DND-41 (cell line): Measurements from ENCODE around the gene EPB41L4A.

ENCODE experiments used
- ATAC-seq: fragments of 200-7000 bp; cut with Tn5 transposase; 3 replicates; pipeline ENCODE4 v1.9.1; 2021; ENCODE audit warnings: low read depth; ENCODE audit not compliant: insufficient read depth
- DNase-seq: peaks from one replicate; pipeline ENCODE4 v3.0.0-alpha.2; 2020
- H2AFZ ChIP-seq: 2 replicates; pipeline ENCODE4 v1.6.0; 2012; ENCODE audit warnings: low read depth, low read length
- H3K27ac ChIP-seq: 2 replicates; pipeline ENCODE4 v1.5.1; 2012; ENCODE audit warnings: low read length, inconsistent platforms
- H3K27me3 ChIP-seq: fragments of 200-600 bp; sonication (generic); 2 replicates; pipeline ENCODE4 v1.6.0; 2012; ENCODE audit warnings: low read length, mild to moderate bottlenecking, inconsistent platforms; ENCODE audit not compliant: insufficient read depth, poor library complexity
- H3K36me3 ChIP-seq: 2 replicates; pipeline ENCODE4 v1.5.1; 2012; ENCODE audit warnings: low read length, inconsistent platforms; ENCODE audit not compliant: insufficient read depth
- H3K4me1 ChIP-seq: 2 replicates; pipeline ENCODE4 v1.5.1; 2012; ENCODE audit warnings: mild to moderate bottlenecking, low read length; ENCODE audit not compliant: insufficient read depth
- H3K4me2 ChIP-seq: 2 replicates; pipeline ENCODE4 v1.6.0; 2012; ENCODE audit warnings: mild to moderate bottlenecking, moderate library complexity, low read length, inconsistent platforms; ENCODE audit not compliant: insufficient read depth
- H3K4me3 ChIP-seq, 2 experiments: fragments of 200-600 bp in 1 of 2; shearing (Covaris generic) in 1 of 2; 2 replicates each; pipeline ENCODE4 v1.5.1; 2012 to 2016; ENCODE audit warnings: inconsistent platforms in 2 of 2, low read length in 2 of 2, mild to moderate bottlenecking in 2 of 2, low read depth in 1 of 2, moderate library complexity in 1 of 2
- H3K79me2 ChIP-seq: 2 replicates; pipeline ENCODE4 v1.6.0; 2012; ENCODE audit warnings: low read length, inconsistent platforms; ENCODE audit not compliant: insufficient read depth
- H3K9ac ChIP-seq: 2 replicates; pipeline ENCODE4 v1.6.0; 2012; ENCODE audit warnings: low read depth, mild to moderate bottlenecking, inconsistent platforms, low read length, moderate library complexity
- H3K9me3 ChIP-seq: 2 replicates; pipeline ENCODE4 v1.5.1; 2012; ENCODE audit warnings: low read length, moderate library complexity, mild to moderate bottlenecking, inconsistent platforms; ENCODE audit not compliant: insufficient read depth, severe bottlenecking
- H4K20me1 ChIP-seq: 2 replicates; pipeline ENCODE4 v1.6.0; 2012; ENCODE audit warnings: low read length; ENCODE audit not compliant: insufficient read depth
- EZH2 ChIP-seq: IDR thresholded peaks from 3 replicates; pipeline ENCODE4 v1.6.1; 2012; ENCODE audit warnings: borderline replicate concordance, low read depth, mild to moderate bottlenecking, moderate library complexity, low read length, inconsistent platforms; ENCODE audit not compliant: severe bottlenecking
- TF ChIP-seq, protein P1 (sequence below): IDR thresholded peaks from 2 replicates; pipeline ENCODE4 v1.5.1; 2012; ENCODE audit warnings: borderline replicate concordance, low read length, moderate library complexity, mild to moderate bottlenecking; ENCODE audit not compliant: poor library complexity, severe bottlenecking; ENCODE audit errors: extremely low read depth

Gene EPB41L4A

GRCh38 chr5:112136773-112137172, 282.3 kb downstream of the EPB41L4A start:
- no peaks in the 10 kb centered on the region for H3K4me1 ChIP-seq
- H3K79me2 ChIP-seq = no peaks in the 10 kb centered on the region
- H3K9me3 ChIP-seq = no peaks in the 10 kb centered on the region
- no peak overlapping the region for H3K9ac ChIP-seq
- TF ChIP-seq, protein P1, sequence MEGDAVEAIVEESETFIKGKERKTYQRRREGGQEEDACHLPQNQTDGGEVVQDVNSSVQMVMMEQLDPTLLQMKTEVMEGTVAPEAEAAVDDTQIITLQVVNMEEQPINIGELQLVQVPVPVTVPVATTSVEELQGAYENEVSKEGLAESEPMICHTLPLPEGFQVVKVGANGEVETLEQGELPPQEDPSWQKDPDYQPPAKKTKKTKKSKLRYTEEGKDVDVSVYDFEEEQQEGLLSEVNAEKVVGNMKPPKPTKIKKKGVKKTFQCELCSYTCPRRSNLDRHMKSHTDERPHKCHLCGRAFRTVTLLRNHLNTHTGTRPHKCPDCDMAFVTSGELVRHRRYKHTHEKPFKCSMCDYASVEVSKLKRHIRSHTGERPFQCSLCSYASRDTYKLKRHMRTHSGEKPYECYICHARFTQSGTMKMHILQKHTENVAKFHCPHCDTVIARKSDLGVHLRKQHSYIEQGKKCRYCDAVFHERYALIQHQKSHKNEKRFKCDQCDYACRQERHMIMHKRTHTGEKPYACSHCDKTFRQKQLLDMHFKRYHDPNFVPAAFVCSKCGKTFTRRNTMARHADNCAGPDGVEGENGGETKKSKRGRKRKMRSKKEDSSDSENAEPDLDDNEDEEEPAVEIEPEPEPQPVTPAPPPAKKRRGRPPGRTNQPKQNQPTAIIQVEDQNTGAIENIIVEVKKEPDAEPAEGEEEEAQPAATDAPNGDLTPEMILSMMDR = no peak
- no peak for TF ChIP-seq EZH2
- no peaks in the 10 kb centered on the region for H3K36me3 ChIP-seq
- H2AFZ ChIP-seq = no peak overlapping the region
- no peak overlapping the region for H3K4me2 ChIP-seq
- H3K27me3 ChIP-seq = no peaks in the 10 kb centered on the region
- H4K20me1 ChIP-seq = no peaks in the 10 kb centered on the region
- H3K27ac ChIP-seq = no peak overlapping the region
- no peak overlapping the region for H3K4me3 ChIP-seq
- ATAC-seq = peak; percentile 53; the same call in 2 of the 3 replicates
- peak; percentile 12 for DNase-seq

GRCh38 chr5:112127861-112128260, 291.2 kb downstream of the EPB41L4A start:
- Histone ChIP-seq H3K27ac (no peak overlapping the region), H3K4me3 (no peak overlapping the region), H3K27me3 (no peaks in the 10 kb centered on the region), H3K9ac (no peak overlapping the region), H3K4me2 (no peak overlapping the region), H2AFZ (no peak overlapping the region), H3K4me1 (no peaks in the 10 kb centered on the region), H3K36me3 (no peaks in the 10 kb centered on the region), H4K20me1 (no peaks in the 10 kb centered on the region), H3K9me3 (no peaks in the 10 kb centered on the region), H3K79me2 (no peaks in the 10 kb centered on the region)
- ATAC-seq (no peak), DNase-seq (no peak)
- TF ChIP-seq, protein P1 = no peak
- TF ChIP-seq EZH2 = no peak

DNA sequence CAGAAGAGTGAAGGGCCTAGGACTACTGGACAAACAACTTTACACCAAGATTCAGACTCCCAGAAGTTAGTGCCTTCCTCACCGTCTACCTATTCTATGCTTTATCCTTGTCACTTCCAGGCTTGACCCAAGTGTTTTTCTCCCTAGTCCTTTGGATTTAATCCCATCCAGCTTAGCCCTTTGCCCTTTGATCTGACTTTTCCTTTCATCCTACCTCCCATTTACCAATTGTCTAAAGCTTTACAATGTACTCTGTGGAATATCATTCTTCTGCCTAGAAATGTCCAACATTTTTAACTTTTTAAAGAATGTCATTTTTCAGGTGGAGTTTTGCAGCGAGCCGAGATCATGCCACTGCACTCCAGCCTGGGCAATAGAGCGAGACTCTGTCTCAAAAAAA, 292.1 kb downstream of the EPB41L4A start:
- no peak for DNase-seq
- Histone ChIP-seq H3K27ac (no peak overlapping the region), H2AFZ (no peak overlapping the region), H3K4me1 (no peaks in the 10 kb centered on the region), H3K9me3 (no peaks in the 10 kb centered on the region), H3K36me3 (no peaks in the 10 kb centered on the region), H3K4me2 (no peak overlapping the region), H3K9ac (no peak overlapping the region), H4K20me1 (no peaks in the 10 kb centered on the region), H3K4me3 (no peak overlapping the region), H3K27me3 (no peaks in the 10 kb centered on the region), H3K79me2 (no peaks in the 10 kb centered on the region)
- TF ChIP-seq, protein P1 = no peak
- TF ChIP-seq EZH2 = no peak
- no peak for ATAC-seq

DNA sequence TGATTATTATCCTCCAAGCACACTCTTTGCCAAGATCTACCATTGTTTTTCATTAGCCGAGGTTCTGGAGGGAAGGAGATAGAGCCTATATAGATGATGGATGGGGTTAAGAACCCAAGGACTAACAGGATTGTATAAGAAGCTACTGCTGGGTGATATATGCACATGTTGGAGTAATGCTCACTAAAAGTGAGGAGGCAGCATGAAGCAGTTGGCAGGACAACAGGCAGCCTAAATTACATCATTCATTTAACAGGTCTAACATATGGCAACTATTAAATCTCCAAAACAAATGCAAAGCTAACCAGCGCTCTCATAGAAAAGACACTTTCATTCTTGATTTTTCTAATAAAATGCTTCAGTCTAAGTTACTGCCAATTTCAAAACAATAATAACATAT, 293.2 kb downstream of the EPB41L4A start:
- ATAC-seq (no peak), DNase-seq (no peak)
- H3K9ac ChIP-seq = no peak overlapping the region
- H3K27ac ChIP-seq = no peak overlapping the region
- no peak overlapping the region for H3K4me3 ChIP-seq
- no peak for TF ChIP-seq EZH2
- TF ChIP-seq, protein P1 = no peak
- H3K9me3 ChIP-seq = no peaks in the 10 kb centered on the region
- H3K79me2 ChIP-seq = no peaks in the 10 kb centered on the region
- no peaks in the 10 kb centered on the region for H3K27me3 ChIP-seq
- H3K4me1 ChIP-seq = no peaks in the 10 kb centered on the region
- H4K20me1 ChIP-seq = no peaks in the 10 kb centered on the region
- no peak overlapping the region for H2AFZ ChIP-seq
- no peaks in the 10 kb centered on the region for H3K36me3 ChIP-seq
- H3K4me2 ChIP-seq = no peak overlapping the region
